GM19372 (cell line): ENCODE data around the gene CNTNAP2.
"Not testable (repeated sequence)": the region's sequence is repeated elsewhere in the genome, so short reads cannot be mapped to it uniquely, and the experiment has no call there.

Source experiments
- ATAC-seq: cut with Tn5 transposase; IDR thresholded peaks from one replicate; pipeline ENCODE4 v1.9.1; 2021; ENCODE audit warnings: mild to moderate bottlenecking, low read depth, moderate library complexity; ENCODE audit not compliant: unreplicated experiment

CNTNAP2 gene

GRCh38 chr7:147759327-147759943, 1642.8 kb downstream of the CNTNAP2 start:
- no peak for ATAC-seq

GRCh38 chr7:147765301-147765700, 1648.7 kb downstream of the CNTNAP2 start:
- ATAC-seq, result no peak

GRCh38 chr7:147771344-147771743, 1654.7 kb downstream of the CNTNAP2 start:
- ATAC-seq, result no peak

- ATAC-seq, result no peak
Measured at GRCh38 chr7:147774461-147774860, 1657.9 kb downstream of the CNTNAP2 start.

GRCh38 chr7:147775516-147776284, 1659.1 kb downstream of the CNTNAP2 start:
- ATAC-seq, result no peak

GRCh38 chr7:147777309-147777708, 1660.7 kb downstream of the CNTNAP2 start:
- ATAC-seq, result no peak

- ATAC-seq, result no peak
Measured at GRCh38 chr7:147779949-147780348, 1663.3 kb downstream of the CNTNAP2 start.

GRCh38 chr7:147796581-147796980, 1680.0 kb downstream of the CNTNAP2 start:
- ATAC-seq, result no peak

GRCh38 chr7:147798001-147798400, 1681.4 kb downstream of the CNTNAP2 start:
- no peak for ATAC-seq

- ATAC-seq, result not testable (repeated sequence)
Measured at GRCh38 chr7:147801762-147802161, 1685.2 kb downstream of the CNTNAP2 start.

- no peak for ATAC-seq
Measured at GRCh38 chr7:147803151-147803550, 1686.5 kb downstream of the CNTNAP2 start.

- no peak for ATAC-seq
Measured at GRCh38 chr7:147803606-147804005, 1687.0 kb downstream of the CNTNAP2 start.

- no peak for ATAC-seq
Measured at GRCh38 chr7:147804032-147804431, 1687.4 kb downstream of the CNTNAP2 start.

GRCh38 chr7:147805996-147806576, 1689.5 kb downstream of the CNTNAP2 start:
- ATAC-seq, result no peak

GRCh38 chr7:147809786-147810185, 1693.2 kb downstream of the CNTNAP2 start:
- ATAC-seq, result no peak

- no peak for ATAC-seq
Measured at GRCh38 chr7:147810269-147810668, 1693.7 kb downstream of the CNTNAP2 start.

- ATAC-seq, result no peak
Measured at GRCh38 chr7:147811923-147812322, 1695.3 kb downstream of the CNTNAP2 start.

GRCh38 chr7:147813316-147813715, 1696.7 kb downstream of the CNTNAP2 start:
- no peak for ATAC-seq

- ATAC-seq, result no peak
Measured at GRCh38 chr7:147818317-147818716, 1701.7 kb downstream of the CNTNAP2 start.

- ATAC-seq, result no peak
Measured at GRCh38 chr7:147824671-147825070, 1708.1 kb downstream of the CNTNAP2 start.

- ATAC-seq, result no peak
Measured at GRCh38 chr7:147829016-147829415, 1712.4 kb downstream of the CNTNAP2 start.

GRCh38 chr7:147833557-147833956, 1717.0 kb downstream of the CNTNAP2 start:
- no peak for ATAC-seq
